ENCODE data around the gene DNAJC5. TPM values are rescaled to one million over a fixed set of nuclear protein-coding genes. Genes with fewer than 3 reads are reported as not detected.

DNAJC5 gene
- total and polyA plus RNA-seq, 5 donors = 32.2 to 51.0 (median 49.5) TPM

- Histone ChIP-seq H3K27me3 (ENCODE audit: control insufficient read depth, insufficient read depth) (no peaks in the 10 kb centered on the region), H3K4me1 (ENCODE audit: control insufficient read depth, insufficient read depth, low read length) (no peaks in the 10 kb centered on the region), H3K9me3 (ENCODE audit: control insufficient read depth, low read length) (no peaks in the 10 kb centered on the region), H3K27ac (ENCODE audit: low read length) (no peak overlapping the region), H3K4me3 (ENCODE audit: low read length) (no peak overlapping the region)
- DNase-seq (peak in 2 of 3 donors; percentile 21 to 37), ATAC-seq (no peak)
- WGBS = 95% methylated on average over 14 of the region's 14 CpGs
- intact Hi-C loops (cut with DNase I) = no loop called here
These were observed 8.9 kb upstream of the DNAJC5 start for GRCh38 chr20:63886054-63886419.

GRCh38 chr20:63886921-63887320 is 8.0 kb upstream of the DNAJC5 start:
- Histone ChIP-seq H3K27ac (ENCODE audit: low read length) (no peak overlapping the region), H3K27me3 (ENCODE audit: control insufficient read depth, insufficient read depth) (no peaks in the 10 kb centered on the region), H3K9me3 (ENCODE audit: control insufficient read depth, low read length) (no peaks in the 10 kb centered on the region), H3K4me3 (ENCODE audit: low read length) (no peak overlapping the region), H3K4me1 (ENCODE audit: control insufficient read depth, insufficient read depth, low read length) (no peaks in the 10 kb centered on the region)
- intact Hi-C loops (cut with DNase I) = no loop called here
- 88% methylated on average over 11 of the region's 11 CpGs for WGBS
- ATAC-seq = no peak
- peak in 2 of 3 donors; percentile 11 to 38 for DNase-seq

- intact Hi-C loops (cut with DNase I) = loop anchor here in 1 of 4 donors (10.0 kb wide), 1 partner anchor 85 kb away; the partner anchor contains the start of gene SAMD10
- DNase-seq (peak in 1 of 3 donors; percentile 20), ATAC-seq (no peak)
- H3K4me1 ChIP-seq (ENCODE audit: control insufficient read depth, insufficient read depth, low read length) = peaks cover 1% of the 10 kb centered on the region
- H3K27ac ChIP-seq (ENCODE audit: low read length) = no peak overlapping the region
- no peaks in the 10 kb centered on the region for H3K9me3 ChIP-seq (ENCODE audit: control insufficient read depth, low read length)
- H3K4me3 ChIP-seq (ENCODE audit: low read length) = no peak overlapping the region
- no peaks in the 10 kb centered on the region for H3K27me3 ChIP-seq (ENCODE audit: control insufficient read depth, insufficient read depth)
- 85% methylated on average over 25 of the region's 25 CpGs for WGBS
These were observed 5.4 kb upstream of the DNAJC5 start for GRCh38 chr20:63889241-63890200.

GRCh38 chr20:63890201-63890576 is 4.7 kb upstream of the DNAJC5 start:
- intact Hi-C loops (cut with DNase I) = loop anchor here in 1 of 4 donors (10.0 kb wide), 1 partner anchor 85 kb away; the partner anchor contains the start of gene SAMD10

GRCh38 chr20:63890616-63891015 is 4.3 kb upstream of the DNAJC5 start:
- no peak for ATAC-seq
- no peaks in the 10 kb centered on the region for H3K9me3 ChIP-seq (ENCODE audit: control insufficient read depth, low read length)
- DNase-seq = no peak
- H3K27me3 ChIP-seq (ENCODE audit: control insufficient read depth, insufficient read depth) = no peaks in the 10 kb centered on the region
- H3K4me3 ChIP-seq (ENCODE audit: low read length) = no peak overlapping the region
- H3K4me1 ChIP-seq (ENCODE audit: control insufficient read depth, insufficient read depth, low read length) = peaks cover 1% of the 10 kb centered on the region
- 83% methylated on average over 7 of the region's 7 CpGs for WGBS
- intact Hi-C loops (cut with DNase I) = loop anchor here in 1 of 4 donors (10.0 kb wide), 1 partner anchor 84 kb away; the partner anchor contains the start of gene SAMD10
- H3K27ac ChIP-seq (ENCODE audit: low read length) = no peak overlapping the region

More at GRCh38 chr20:63890201-63890576, 4.7 kb upstream of the DNAJC5 start:
- WGBS = 84% methylated on average over 7 of the region's 7 CpGs
- H3K27ac ChIP-seq (ENCODE audit: low read length) = no peak overlapping the region
- no peak for ATAC-seq
- H3K4me1 ChIP-seq (ENCODE audit: control insufficient read depth, insufficient read depth, low read length) = peaks cover 1% of the 10 kb centered on the region
- no peak for DNase-seq
- H3K9me3 ChIP-seq (ENCODE audit: control insufficient read depth, low read length) = no peaks in the 10 kb centered on the region
- no peaks in the 10 kb centered on the region for H3K27me3 ChIP-seq (ENCODE audit: control insufficient read depth, insufficient read depth)
- H3K4me3 ChIP-seq (ENCODE audit: low read length) = no peak overlapping the region

- no peaks in the 10 kb centered on the region for H3K27me3 ChIP-seq (ENCODE audit: control insufficient read depth, insufficient read depth)
- DNase-seq (no peak), ATAC-seq (no peak)
- H3K27ac ChIP-seq (ENCODE audit: low read length) = no peak overlapping the region
- no peak overlapping the region for H3K4me3 ChIP-seq (ENCODE audit: low read length)
- WGBS = 86% methylated on average over 29 of the region's 29 CpGs
- peaks cover 4% of the 10 kb centered on the region for H3K4me1 ChIP-seq (ENCODE audit: control insufficient read depth, insufficient read depth, low read length)
- no peaks in the 10 kb centered on the region for H3K9me3 ChIP-seq (ENCODE audit: control insufficient read depth, low read length)
- intact Hi-C loops (cut with DNase I) = loop anchor here in 1 of 4 donors (10.0 kb wide), 1 partner anchor 83 kb away; the partner anchor contains the start of gene SAMD10
These were observed 3.6 kb upstream of the DNAJC5 start for GRCh38 chr20:63891061-63892002.

- ATAC-seq = no peak
These were observed 2.5 kb upstream of the DNAJC5 start for GRCh38 chr20:63892402-63892801.

GRCh38 chr20:63893999-63894357 is 948 bp upstream of the DNAJC5 start:
- Histone ChIP-seq H3K9me3 (ENCODE audit: control insufficient read depth, low read length) (no peaks in the 10 kb centered on the region), H3K4me1 (ENCODE audit: control insufficient read depth, insufficient read depth, low read length) (peaks cover 12% of the 10 kb centered on the region), H3K27me3 (ENCODE audit: control insufficient read depth, insufficient read depth) (no peaks in the 10 kb centered on the region), H3K27ac (ENCODE audit: low read length) (peak overlapping the region; percentile 75), H3K4me3 (ENCODE audit: low read length) (peak overlapping the region; percentile 99)
- DNase-seq (no peak), ATAC-seq (no peak)
- 28% methylated on average over 6 of the region's 6 CpGs for whole genome bisulfite sequencing
- intact Hi-C loops (cut with DNase I) = loop anchor here in 1 of 4 donors (10.0 kb wide), 1 partner anchor 81 kb away; the partner anchor contains the start of gene SAMD10

More at GRCh38 chr20:63892402-63892801, 2.5 kb upstream of the DNAJC5 start:
- H3K9me3 ChIP-seq (ENCODE audit: control insufficient read depth, low read length) = no peaks in the 10 kb centered on the region
- DNase-seq = peak in 1 of 3 donors; percentile 13
- H3K27ac ChIP-seq (ENCODE audit: low read length) = no peak overlapping the region
- H3K4me3 ChIP-seq (ENCODE audit: low read length) = no peak overlapping the region
- no peaks in the 10 kb centered on the region for H3K27me3 ChIP-seq (ENCODE audit: control insufficient read depth, insufficient read depth)
- peaks cover 6% of the 10 kb centered on the region for H3K4me1 ChIP-seq (ENCODE audit: control insufficient read depth, insufficient read depth, low read length)
- intact Hi-C loops (cut with DNase I) = loop anchor here in 1 of 4 donors (10.0 kb wide), 1 partner anchor 82 kb away; the partner anchor contains the start of gene SAMD10
- 84% methylated on average over 7 of the region's 7 CpGs for WGBS

GRCh38 chr20:63895202-63895951 is 451 bp downstream of the DNAJC5 start:
- Histone ChIP-seq H3K4me3 (ENCODE audit: low read length) (peak overlapping the region; percentile 99), H3K4me1 (ENCODE audit: control insufficient read depth, insufficient read depth, low read length) (peaks cover 12% of the 10 kb centered on the region), H3K27me3 (ENCODE audit: control insufficient read depth, insufficient read depth) (no peaks in the 10 kb centered on the region), H3K9me3 (ENCODE audit: control insufficient read depth, low read length) (no peaks in the 10 kb centered on the region), H3K27ac (ENCODE audit: low read length) (no peak overlapping the region)
- no peak for ATAC-seq
- intact Hi-C loops (cut with DNase I) = loop anchor here in 1 of 4 donors (10.0 kb wide), 1 partner anchor 79 kb away; the partner anchor contains the start of gene SAMD10
- 1% methylated on average over 86 of the region's 87 CpGs for WGBS
- no peak for DNase-seq

- Histone ChIP-seq H3K9me3 (ENCODE audit: control insufficient read depth, low read length) (no peaks in the 10 kb centered on the region), H3K27me3 (ENCODE audit: control insufficient read depth, insufficient read depth) (no peaks in the 10 kb centered on the region), H3K27ac (ENCODE audit: low read length) (no peak overlapping the region), H3K4me1 (ENCODE audit: control insufficient read depth, insufficient read depth, low read length) (peaks cover 12% of the 10 kb centered on the region), H3K4me3 (ENCODE audit: low read length) (peak overlapping the region; percentile 99)
- 2% methylated on average over 5 of the region's 5 CpGs for WGBS
- no peak for ATAC-seq
- intact Hi-C loops (cut with DNase I) = loop anchor here in 1 of 4 donors (10.0 kb wide), 1 partner anchor 79 kb away; the partner anchor contains the start of gene SAMD10
- no peak for DNase-seq
These were observed 982 bp downstream of the DNAJC5 start for GRCh38 chr20:63895952-63896263.

Data from right cardiac atrium (tissue), 5 donors.